ENCODE results near the gene NRN1L. TPM values are rescaled to one million over a fixed set of nuclear protein-coding genes. Genes with fewer than 3 reads are reported as not detected.

The NRN1L gene
- total and polyA plus RNA-seq, 2 donors (not counting 1 experiment from before 2014, with no cell fraction given), result 0.10 to 0.17 TPM

- Histone ChIP-seq H3K79me2 (ENCODE audit: control insufficient read depth, insufficient read depth, low read length) (peaks cover 29% of the 10 kb centered on the region), H3K4me1 (ENCODE audit: control insufficient read depth, extremely low read depth, insufficient read depth, low read length) (peaks cover 6% of the 10 kb centered on the region), H4K20me1 (ENCODE audit: control insufficient read depth, extremely low read depth, insufficient read depth, low read length) (no peaks in the 10 kb centered on the region), H2AFZ (ENCODE audit: low read length) (peak overlapping the region; percentile 81), H3K36me3 (ENCODE audit: control insufficient read depth, insufficient read depth, low read length) (no peaks in the 10 kb centered on the region), H3K4me2 (ENCODE audit: extremely low read depth, insufficient read depth, low read length) (peak overlapping the region; percentile 98), H3K4me3 (replicated peaks in 1 of 4; ENCODE audit: control extremely low read depth in 1 of 4, insufficient read depth in 1 of 4, low read depth in 3 of 4, low read length in 4 of 4) (peak overlapping the region; percentile 82 to 99 (median 97)), H3K27ac (ENCODE audit: insufficient read depth, low read length) (peak overlapping the region; percentile 97), H3K27me3 (ENCODE audit: control insufficient read depth, insufficient read depth, low read length) (no peaks in the 10 kb centered on the region), H3K9ac (ENCODE audit: insufficient read depth, low read length) (peak overlapping the region; percentile 100), H3K9me3 (ENCODE audit: control insufficient read depth, insufficient read depth, low read depth, low read length) (no peaks in the 10 kb centered on the region)
- TF ChIP-seq, protein P1, sequence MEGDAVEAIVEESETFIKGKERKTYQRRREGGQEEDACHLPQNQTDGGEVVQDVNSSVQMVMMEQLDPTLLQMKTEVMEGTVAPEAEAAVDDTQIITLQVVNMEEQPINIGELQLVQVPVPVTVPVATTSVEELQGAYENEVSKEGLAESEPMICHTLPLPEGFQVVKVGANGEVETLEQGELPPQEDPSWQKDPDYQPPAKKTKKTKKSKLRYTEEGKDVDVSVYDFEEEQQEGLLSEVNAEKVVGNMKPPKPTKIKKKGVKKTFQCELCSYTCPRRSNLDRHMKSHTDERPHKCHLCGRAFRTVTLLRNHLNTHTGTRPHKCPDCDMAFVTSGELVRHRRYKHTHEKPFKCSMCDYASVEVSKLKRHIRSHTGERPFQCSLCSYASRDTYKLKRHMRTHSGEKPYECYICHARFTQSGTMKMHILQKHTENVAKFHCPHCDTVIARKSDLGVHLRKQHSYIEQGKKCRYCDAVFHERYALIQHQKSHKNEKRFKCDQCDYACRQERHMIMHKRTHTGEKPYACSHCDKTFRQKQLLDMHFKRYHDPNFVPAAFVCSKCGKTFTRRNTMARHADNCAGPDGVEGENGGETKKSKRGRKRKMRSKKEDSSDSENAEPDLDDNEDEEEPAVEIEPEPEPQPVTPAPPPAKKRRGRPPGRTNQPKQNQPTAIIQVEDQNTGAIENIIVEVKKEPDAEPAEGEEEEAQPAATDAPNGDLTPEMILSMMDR (conservative IDR thresholded peaks at IDR 0.05 in 1 of 2, IDR thresholded peaks at IDR 0.05 in 1 of 2; ENCODE audit: low read depth in 1 of 2, low read length in 2 of 2), result no peak
- TF ChIP-seq EZH2 (IDR thresholded peaks at IDR 0.05; ENCODE audit: low read length, missing control alignments), result no peak
- peak in 1 of 2 donors; percentile 24 for DNase-seq (ENCODE audit: low read depth in 2 of 2)
These were observed 9.2 kb downstream of the NRN1L start for GRCh38 chr16:67893743-67894399.

- H2AFZ ChIP-seq (ENCODE audit: low read length), result no peak overlapping the region
- H3K9ac ChIP-seq (ENCODE audit: insufficient read depth, low read length), result no peak overlapping the region
- H3K36me3 ChIP-seq (ENCODE audit: control insufficient read depth, insufficient read depth, low read length), result no peaks in the 10 kb centered on the region
- no peak for TF ChIP-seq EZH2 (IDR thresholded peaks at IDR 0.05; ENCODE audit: low read length, missing control alignments)
- TF ChIP-seq, protein P1 (conservative IDR thresholded peaks at IDR 0.05 in 1 of 2, IDR thresholded peaks at IDR 0.05 in 1 of 2; ENCODE audit: low read depth in 1 of 2, low read length in 2 of 2), result no peak
- no peak overlapping the region for H3K4me3 ChIP-seq (replicated peaks in 1 of 4; ENCODE audit: control extremely low read depth in 1 of 4, insufficient read depth in 1 of 4, low read depth in 3 of 4, low read length in 4 of 4)
- no peak overlapping the region for H3K27ac ChIP-seq (ENCODE audit: insufficient read depth, low read length)
- H3K4me2 ChIP-seq (ENCODE audit: extremely low read depth, insufficient read depth, low read length), result no peak overlapping the region
- no peaks in the 10 kb centered on the region for H4K20me1 ChIP-seq (ENCODE audit: control insufficient read depth, extremely low read depth, insufficient read depth, low read length)
- H3K4me1 ChIP-seq (ENCODE audit: control insufficient read depth, extremely low read depth, insufficient read depth, low read length), result peaks cover 6% of the 10 kb centered on the region
- no peaks in the 10 kb centered on the region for H3K27me3 ChIP-seq (ENCODE audit: control insufficient read depth, insufficient read depth, low read length)
- no peaks in the 10 kb centered on the region for H3K9me3 ChIP-seq (ENCODE audit: control insufficient read depth, insufficient read depth, low read depth, low read length)
- peak in 1 of 2 donors; percentile 57 for DNase-seq (ENCODE audit: low read depth in 2 of 2)
- peaks cover 35% of the 10 kb centered on the region for H3K79me2 ChIP-seq (ENCODE audit: control insufficient read depth, insufficient read depth, low read length)
These were observed 12.5 kb downstream of the NRN1L start for GRCh38 chr16:67897231-67897630.

GRCh38 chr16:67901734-67902133 lies 17.0 kb downstream of the NRN1L start:
- Histone ChIP-seq H3K9me3 (ENCODE audit: control insufficient read depth, insufficient read depth, low read depth, low read length) (no peaks in the 10 kb centered on the region), H3K4me3 (replicated peaks in 1 of 4; ENCODE audit: control extremely low read depth in 1 of 4, insufficient read depth in 1 of 4, low read depth in 3 of 4, low read length in 4 of 4) (no peak overlapping the region), H3K79me2 (ENCODE audit: control insufficient read depth, insufficient read depth, low read length) (peaks cover 12% of the 10 kb centered on the region), H2AFZ (ENCODE audit: low read length) (no peak overlapping the region), H3K4me1 (ENCODE audit: control insufficient read depth, extremely low read depth, insufficient read depth, low read length) (no peaks in the 10 kb centered on the region), H3K9ac (ENCODE audit: insufficient read depth, low read length) (no peak overlapping the region), H3K27ac (ENCODE audit: insufficient read depth, low read length) (no peak overlapping the region), H4K20me1 (ENCODE audit: control insufficient read depth, extremely low read depth, insufficient read depth, low read length) (no peaks in the 10 kb centered on the region), H3K36me3 (ENCODE audit: control insufficient read depth, insufficient read depth, low read length) (no peaks in the 10 kb centered on the region), H3K4me2 (ENCODE audit: extremely low read depth, insufficient read depth, low read length) (no peak overlapping the region), H3K27me3 (ENCODE audit: control insufficient read depth, insufficient read depth, low read length) (no peaks in the 10 kb centered on the region)
- TF ChIP-seq, protein P1 (conservative IDR thresholded peaks at IDR 0.05 in 1 of 2, IDR thresholded peaks at IDR 0.05 in 1 of 2; ENCODE audit: low read depth in 1 of 2, low read length in 2 of 2), result no peak
- TF ChIP-seq EZH2 (IDR thresholded peaks at IDR 0.05; ENCODE audit: low read length, missing control alignments), result no peak
- no peak for DNase-seq (ENCODE audit: low read depth in 2 of 2)
